Gastroesophageal sphincter (tissue), 2 donors: ENCODE data around the gene DEFB132.

Source experiments
- EP300 ChIP-seq: sonication (generic); formaldehyde crosslinking; IDR thresholded peaks from one replicate; pipeline ENCODE4 v1.6.1; 2017; ENCODE audit warnings: antibody characterized with exemption, mild to moderate bottlenecking
- POLR2AphosphoS5 ChIP-seq: sonication (generic); formaldehyde crosslinking; IDR thresholded peaks from one replicate; pipeline ENCODE4 v1.6.1; 2017; ENCODE audit warnings: antibody characterized with exemption

- TF ChIP-seq EP300: no peak
- no peak for TF ChIP-seq POLR2AphosphoS5
These were observed 26.6 kb downstream of the DEFB132 start for GRCh38 chr20:284172-284571.
